Measurements from ENCODE around the gene LCN1.

GRCh38 chr9:135490166-135490870 is 30.9 kb upstream of the LCN1 start:
- TF ChIP-seq POLR2A (IDR thresholded peaks at IDR 0.05) (no peak), CTCF (IDR thresholded peaks at IDR 0.05) (no peak)
